H9 (cell line): ENCODE results near the gene MSI2. TPM values are rescaled to one million over a fixed set of nuclear protein-coding genes. Genes with fewer than 3 reads are reported as not detected.

ENCODE experiments used
- DNase-seq: peaks from one replicate; pipeline ENCODE4 v3.0.0-alpha.2; 2017
- H2AFZ ChIP-seq: one replicate; pipeline ENCODE4 v1.6.1; 2013; ENCODE audit warnings: mild to moderate bottlenecking, low read length, control low read depth, moderate library complexity
- H2AK5ac ChIP-seq: 2 replicates; pipeline ENCODE4 v1.6.1; 2013; ENCODE audit warnings: low read length, control low read depth, mixed read lengths; ENCODE audit not compliant: insufficient read length
- H2BK120ac ChIP-seq: one replicate; pipeline ENCODE4 v1.6.1; 2013; ENCODE audit warnings: low read depth, mild to moderate bottlenecking, low read length, control low read depth, inconsistent platforms; ENCODE audit not compliant: poor library complexity, severe bottlenecking
- H2BK12ac ChIP-seq: 2 replicates; pipeline ENCODE4 v1.6.1; 2013; ENCODE audit warnings: low read length, control low read depth, mixed read lengths, low read depth; ENCODE audit not compliant: insufficient read length
- H2BK15ac ChIP-seq: 2 replicates; pipeline ENCODE4 v1.6.1; 2013; ENCODE audit warnings: low read depth, low read length, control low read depth
- H2BK20ac ChIP-seq: one replicate; pipeline ENCODE4 v1.6.1; 2013; ENCODE audit warnings: low read depth, mild to moderate bottlenecking, low read length, control low read depth, inconsistent platforms; ENCODE audit not compliant: poor library complexity, severe bottlenecking
- H2BK5ac ChIP-seq: 2 replicates; pipeline ENCODE4 v1.6.1; 2013; ENCODE audit warnings: low read length, control low read depth, mixed read lengths; ENCODE audit not compliant: insufficient read length
- H3K14ac ChIP-seq: 2 replicates; pipeline ENCODE4 v1.6.1; 2013; ENCODE audit warnings: low read length, control low read depth; ENCODE audit not compliant: insufficient read depth
- H3K18ac ChIP-seq: 2 replicates; pipeline ENCODE4 v1.6.1; 2013; ENCODE audit warnings: low read depth, mild to moderate bottlenecking, mixed read lengths, low read length, control low read depth; ENCODE audit not compliant: insufficient read length
- H3K23ac ChIP-seq: 2 replicates; pipeline ENCODE4 v1.6.1; 2013; ENCODE audit warnings: low read length, control low read depth, mixed read lengths, low read depth; ENCODE audit not compliant: insufficient read length
- H3K23me2 ChIP-seq: 2 replicates; pipeline ENCODE4 v1.6.1; 2013; ENCODE audit warnings: low read depth, mild to moderate bottlenecking, mixed read lengths, low read length, control low read depth; ENCODE audit not compliant: insufficient read length, poor library complexity, severe bottlenecking
- H3K27ac ChIP-seq: 2 replicates; pipeline ENCODE4 v1.5.1; 2013; ENCODE audit warnings: low read length, control low read depth, mixed read lengths, low read depth; ENCODE audit not compliant: insufficient read length
- H3K27me3 ChIP-seq: 2 replicates; pipeline ENCODE4 v1.6.1; 2013; ENCODE audit warnings: low read length, control low read depth, inconsistent platforms; ENCODE audit not compliant: insufficient read depth
- H3K4ac ChIP-seq: 2 replicates; pipeline ENCODE4 v1.6.1; 2013; ENCODE audit warnings: low read depth, mild to moderate bottlenecking, control low read depth, inconsistent platforms, low read length, moderate library complexity
- H3K4me1 ChIP-seq: 2 replicates; pipeline ENCODE4 v1.6.1; 2013; ENCODE audit warnings: low read length, control low read depth, inconsistent platforms; ENCODE audit not compliant: insufficient read depth
- H3K4me2 ChIP-seq: 2 replicates; pipeline ENCODE4 v1.6.1; 2013; ENCODE audit warnings: low read length, control low read depth, mixed read lengths; ENCODE audit not compliant: insufficient read length, insufficient read depth
- H3K56ac ChIP-seq: 2 replicates; pipeline ENCODE4 v1.6.1; 2013; ENCODE audit warnings: low read depth, mild to moderate bottlenecking, mixed read lengths, low read length, control low read depth; ENCODE audit not compliant: insufficient read length
- H3K79me1 ChIP-seq: 2 replicates; pipeline ENCODE4 v1.6.1; 2013; ENCODE audit warnings: low read depth, mild to moderate bottlenecking, moderate library complexity, low read length, control low read depth, inconsistent platforms; ENCODE audit not compliant: insufficient read depth, poor library complexity, severe bottlenecking
- H3K79me2 ChIP-seq: 2 replicates; pipeline ENCODE4 v1.6.1; 2013; ENCODE audit warnings: low read length, control low read depth, inconsistent platforms; ENCODE audit not compliant: insufficient read depth
- H3K9ac ChIP-seq: 2 replicates; pipeline ENCODE4 v1.6.1; 2013; ENCODE audit warnings: low read length, control low read depth, mixed read lengths; ENCODE audit not compliant: insufficient read length; ENCODE audit errors: extremely low read depth
- H3K9me3 ChIP-seq: one replicate; pipeline ENCODE4 v1.6.1; 2013; ENCODE audit warnings: low read depth, low read length, inconsistent platforms; ENCODE audit not compliant: control insufficient read depth
- H3T11ph ChIP-seq: one replicate; pipeline ENCODE4 v1.6.1; 2013; ENCODE audit warnings: mild to moderate bottlenecking, low read length, control low read depth, inconsistent platforms
- H4K20me1 ChIP-seq: one replicate; pipeline ENCODE4 v1.6.1; 2013; ENCODE audit not compliant: control insufficient read depth, insufficient read length, insufficient read depth
- H4K5ac ChIP-seq: 2 replicates; pipeline ENCODE4 v1.6.1; 2013; ENCODE audit warnings: low read depth, mild to moderate bottlenecking, mixed read lengths, low read length, control low read depth; ENCODE audit not compliant: insufficient read length
- H4K8ac ChIP-seq: replicated peaks from 2 replicates; pipeline ENCODE4 v1.6.1; 2013; ENCODE audit warnings: low read length, control low read depth, mixed read lengths, low read depth; ENCODE audit not compliant: insufficient read length
- H4K91ac ChIP-seq: 2 replicates; pipeline ENCODE4 v1.6.1; 2013; ENCODE audit warnings: low read depth, mild to moderate bottlenecking, moderate library complexity, mixed read lengths, low read length, control low read depth; ENCODE audit not compliant: insufficient read length
- H3K27ac Mint-ChIP-seq, 3 experiments: 2 replicates in 2 of 3; 3 replicates in 1 of 3; pipeline ENCODE4 v1.8.0; 2020 to 2021; ENCODE audit warnings: mixed read lengths in 3 of 3, mild to moderate bottlenecking in 1 of 3, moderate library complexity in 1 of 3
- H3K27me3 Mint-ChIP-seq: 2 replicates; pipeline ENCODE4 v1.8.0; 2021; ENCODE audit warnings: low read depth, mild to moderate bottlenecking, moderate library complexity, mixed read lengths
- H3K36me3 Mint-ChIP-seq, 3 experiments: 2 replicates in 2 of 3; 3 replicates in 1 of 3; pipeline ENCODE4 v1.8.0; 2020 to 2021; ENCODE audit warnings: low read depth in 3 of 3, mixed read lengths in 3 of 3; ENCODE audit not compliant: insufficient read depth in 1 of 3
- H3K4me1 Mint-ChIP-seq, 2 experiments: 2 replicates each; pipeline ENCODE4 v1.8.0; 2020; ENCODE audit warnings: mixed read lengths in 2 of 2
- H3K4me3 Mint-ChIP-seq, 2 experiments: 2 replicates in 1 of 2; 3 replicates in 1 of 2; pipeline ENCODE4 v1.8.0; 2020 to 2021; ENCODE audit warnings: mild to moderate bottlenecking in 2 of 2, mixed read lengths in 2 of 2, moderate library complexity in 1 of 2
- H3K9me3 Mint-ChIP-seq, 2 experiments: 2 replicates in 1 of 2; 3 replicates in 1 of 2; pipeline ENCODE4 v1.8.0; 2020; ENCODE audit warnings: mild to moderate bottlenecking in 2 of 2, mixed read lengths in 2 of 2, moderate library complexity in 1 of 2
- CTCF ChIP-seq: fragments of 200-600 bp; sonication (generic); conservative IDR thresholded peaks from 3 replicates; pipeline ENCODE4 v1.8.0; 2021; ENCODE audit warnings: antibody characterized with exemption, mild to moderate bottlenecking
- WGBS: extraction: QIAGEN DNeasy Blood & Tissue Kit; methylation state at CpG from one replicate; pipeline ENCODE4 v1.1.7; 2013; ENCODE audit warnings: missing lambda C conversion rate, low lambda C conversion rate, mixed read lengths; ENCODE audit not compliant: insufficient read length; ENCODE audit errors: extremely low coverage; 5-methylcytosine and 5-hydroxymethylcytosine counted together
- total RNA-seq: library from RNA; stranded (reverse); gene quantifications from 2 replicates; pipeline ENCODE4 v1.2.1, GENCODE V29; 2021

MSI2 gene
- total RNA-seq, 1 experiment from 2014 or later = 98.5 TPM

GRCh38 chr17:57556977-57557376 is 300.7 kb downstream of the MSI2 start:
- no peak overlapping the region for H4K5ac ChIP-seq
- no peak overlapping the region for H2BK15ac ChIP-seq
- H2AK5ac ChIP-seq = no peak overlapping the region
- H2BK20ac ChIP-seq = no peak overlapping the region
- no peaks in the 10 kb centered on the region for H4K20me1 ChIP-seq
- no peak overlapping the region for H3K4ac ChIP-seq
- no peaks in the 10 kb centered on the region for H3K27me3 Mint-ChIP-seq
- H2BK120ac ChIP-seq = no peak overlapping the region
- H3K23ac ChIP-seq = no peak overlapping the region
- no peak overlapping the region for H3K9ac ChIP-seq
- no peak overlapping the region for H3K56ac ChIP-seq
- no peak overlapping the region for H4K91ac ChIP-seq
- no peaks in the 10 kb centered on the region for H3K27me3 ChIP-seq
- peaks cover 43 to 57% of the 10 kb centered on the region in 2 experiments for H3K4me1 Mint-ChIP-seq
- H3K9me3 Mint-ChIP-seq = no peaks in the 10 kb centered on the region
- no peak overlapping the region for H2BK12ac ChIP-seq
- H2BK5ac ChIP-seq = no peak overlapping the region
- H3K36me3 Mint-ChIP-seq = no peaks in the 10 kb centered on the region; a peak in 1 of 7 replicates
- no peaks in the 10 kb centered on the region for H3K79me2 ChIP-seq
- no peak overlapping the region for H3K27ac ChIP-seq
- no peak overlapping the region for H2AFZ ChIP-seq
- H3K23me2 ChIP-seq = no peaks in the 10 kb centered on the region
- TF ChIP-seq CTCF = no peak
- WGBS = no CpG with 5 or more reads among the region's 8 CpGs
- no peak overlapping the region for H3T11ph ChIP-seq
- no peaks in the 10 kb centered on the region for H3K79me1 ChIP-seq
- no peak overlapping the region for H3K18ac ChIP-seq
- peaks cover 8% of the 10 kb centered on the region; the same call in 1 of the 2 replicates for H3K4me1 ChIP-seq
- H4K8ac ChIP-seq = no peak overlapping the region
- H3K4me2 ChIP-seq = no peak overlapping the region
- no peaks in the 10 kb centered on the region for H3K9me3 ChIP-seq
- peak overlapping the region in 1 of 3 experiments; percentile 34; a peak in 1 of 7 replicates for H3K27ac Mint-ChIP-seq
- H3K4me3 Mint-ChIP-seq = no peak overlapping the region
- H3K14ac ChIP-seq = no peak overlapping the region
- no peak for DNase-seq
